HCT116 (cell line): ENCODE measurements around the gene TXNDC17. TPM values are rescaled to one million over a fixed set of nuclear protein-coding genes. Genes with fewer than 3 reads are reported as not detected.
A peak's percentile ranks its signal among the peaks of the same experiment; 100 is the strongest.

Source experiments
- ATAC-seq: fragments of 200-7000 bp; cut with Tn5 transposase; 2 replicates; pipeline ENCODE4 v1.9.1; 2020; ENCODE audit warnings: mild to moderate bottlenecking, moderate library complexity
- BruUV-seq: library from RNA; stranded (reverse); fragments of 400-500 nt; replicated peaks from 2 replicates; lab custom pipeline; 2021; lab: Mats Ljungman, UMichigan
- CTCF ChIA-PET: fragments of 300-600 bp; sonication (Branson Sonifier 250); formaldehyde crosslinking; loops from one replicate; lab custom pipeline; 2021; ENCODE audit warnings: antibody characterized with exemption; lab: Charles Lee
- POLR2A ChIA-PET: fragments of 300-600, 350-600 bp; sonication (Branson Sonifier 250); formaldehyde crosslinking; loops from one replicate; lab custom pipeline; 2021; ENCODE audit warnings: antibody characterized with exemption; lab: Charles Lee
- RAD21 ChIA-PET, 2 experiments: fragments of 300-600 bp; sonication (Branson Sonifier 250); formaldehyde crosslinking; loops; one replicate each; lab custom pipeline; 2023; ENCODE audit warnings: low total read pairs in 2 of 2; ENCODE audit not compliant: uncharacterized antibody in 2 of 2, unreplicated experiment in 2 of 2, low non-redundant PET in 1 of 2; lab: Charles Lee
- DNase-seq: peaks from one replicate; pipeline ENCODE4 v3.0.0-alpha.2; 2010; ENCODE audit warnings: low read depth, low spot score
- H2AFZ ChIP-seq: fragments of 200-600 bp; shearing (Covaris generic), sonication (generic); 2 replicates; pipeline ENCODE4 v1.6.1; 2017; ENCODE audit warnings: low read depth, mixed run types, mixed read lengths, antibody characterized with exemption, low read length; ENCODE audit not compliant: poor library complexity, severe bottlenecking
- H3K27ac ChIP-seq: 2 replicates; pipeline ENCODE4 v1.5.1; 2012; ENCODE audit warnings: low read depth, low read length
- H3K27me3 ChIP-seq: fragments of 200-600 bp; sonication (generic); 2 replicates; pipeline ENCODE4 v1.6.1; 2016; ENCODE audit warnings: mixed run types, low read length, mixed read lengths; ENCODE audit not compliant: insufficient read depth
- H3K36me3 ChIP-seq, 2 experiments: fragments of 200-500 bp in 1 of 2; fragments of 200-600 bp in 1 of 2; sonication (Bioruptor generic) in 1 of 2; sonication (generic) in 1 of 2; 2 replicates each; pipeline versions ENCODE4 v1.5.1 to v1.6.1; 2014 to 2016; ENCODE audit warnings: low read length in 2 of 2, inconsistent platforms in 1 of 2, mixed read lengths in 1 of 2, mixed run types in 1 of 2; ENCODE audit not compliant: insufficient read depth in 2 of 2, control insufficient read depth in 1 of 2
- H3K4me1 ChIP-seq, 2 experiments: fragments of 200-600 bp in 1 of 2; sonication (generic) in 1 of 2; 2 replicates each; pipeline versions ENCODE4 v1.5.1 to v1.6.1; 2012 to 2017; ENCODE audit warnings: low read length in 2 of 2, inconsistent platforms in 1 of 2, mild to moderate bottlenecking in 1 of 2, mixed read lengths in 1 of 2, mixed run types in 1 of 2, moderate library complexity in 1 of 2; ENCODE audit not compliant: insufficient read depth in 2 of 2, control insufficient read depth in 1 of 2
- H3K4me2 ChIP-seq: fragments of 200-600 bp; sonication (generic); 2 replicates; pipeline ENCODE4 v1.6.1; 2017; ENCODE audit warnings: mixed run types, low read length, mixed read lengths
- H3K4me3 ChIP-seq, 2 experiments: fragments of 200-600 bp in 1 of 2; sonication (generic) in 1 of 2; replicated peaks in 1 of 2; 2 replicates each; pipeline ENCODE4 v1.5.1; 2011 to 2016; ENCODE audit warnings: low read length in 2 of 2, control low read depth in 1 of 2, low read depth in 1 of 2, mild to moderate bottlenecking in 1 of 2, mixed read lengths in 1 of 2, mixed run types in 1 of 2
- H3K79me2 ChIP-seq: fragments of 200-600 bp; sonication (generic); 2 replicates; pipeline ENCODE4 v1.6.1; 2017; ENCODE audit warnings: mild to moderate bottlenecking, mixed run types, low read length, moderate library complexity, mixed read lengths; ENCODE audit not compliant: insufficient read depth
- H3K9ac ChIP-seq: fragments of 200-600 bp; sonication (generic); 2 replicates; pipeline ENCODE4 v1.6.1; 2016; ENCODE audit warnings: low read length, mixed read lengths
- H3K9me2 ChIP-seq: fragments of 200-600 bp; sonication (generic), shearing (Covaris generic); 2 replicates; pipeline ENCODE4 v1.6.1; 2017; ENCODE audit warnings: mixed run types, mild to moderate bottlenecking, moderate library complexity; ENCODE audit not compliant: insufficient read depth
- H3K9me3 ChIP-seq, 2 experiments: fragments of 200-500 bp in 1 of 2; fragments of 200-600 bp in 1 of 2; sonication (Bioruptor generic) in 1 of 2; sonication (generic) in 1 of 2; 2 replicates each; pipeline ENCODE4 v1.6.1; 2014 to 2017; ENCODE audit warnings: low read length in 2 of 2, mixed read lengths in 2 of 2, inconsistent platforms in 1 of 2, low read depth in 1 of 2, mild to moderate bottlenecking in 1 of 2, mixed run types in 1 of 2, moderate library complexity in 1 of 2; ENCODE audit not compliant: control insufficient read depth in 1 of 2, insufficient read depth in 1 of 2
- H4K20me1 ChIP-seq: fragments of 200-600 bp; sonication (generic), shearing (Covaris generic); 2 replicates; pipeline ENCODE4 v1.6.1; 2017; ENCODE audit warnings: mixed run types, mild to moderate bottlenecking, moderate library complexity; ENCODE audit not compliant: insufficient read depth
- ATF3 ChIP-seq: IDR thresholded peaks from 2 replicates; pipeline ENCODE4 v1.6.1; 2012
- CBX3 ChIP-seq: IDR thresholded peaks from 2 replicates; pipeline ENCODE4 v1.6.1; 2012; ENCODE audit warnings: low read depth
- CEBPB ChIP-seq: IDR thresholded peaks from 2 replicates; pipeline ENCODE4 v1.6.1; 2012; ENCODE audit warnings: low read depth
- CTCF ChIP-seq, 3 experiments: fragments of 200-600 bp in 1 of 3; sonication (generic) in 1 of 3; IDR thresholded peaks in 2 of 3; conservative IDR thresholded peaks in 1 of 3; 2 replicates each; pipeline ENCODE4 v1.5.1; 2012 to 2017; ENCODE audit warnings: low read depth in 2 of 3, low read length in 2 of 3, antibody characterized with exemption in 1 of 3, borderline replicate concordance in 1 of 3, control low read depth in 1 of 3, mild to moderate bottlenecking in 1 of 3, mixed read lengths in 1 of 3, mixed run types in 1 of 3, moderate library complexity in 1 of 3; ENCODE audit not compliant: insufficient read depth in 1 of 3
- EGR1 ChIP-seq: IDR thresholded peaks from 2 replicates; pipeline ENCODE4 v1.6.1; 2012; ENCODE audit warnings: low read depth
- ELF1 ChIP-seq: IDR thresholded peaks from 2 replicates; pipeline ENCODE4 v1.6.1; 2012; ENCODE audit warnings: low read depth, borderline replicate concordance
- EZH2 ChIP-seq: fragments of 200-600 bp; sonication (generic); IDR thresholded peaks from 2 replicates; pipeline ENCODE4 v1.6.1; 2017; ENCODE audit warnings: antibody characterized with exemption, mixed run types
- JUND ChIP-seq: IDR thresholded peaks from 2 replicates; pipeline ENCODE4 v1.6.1; 2012
- MAX ChIP-seq: IDR thresholded peaks from 2 replicates; pipeline ENCODE4 v1.6.1; 2012
- POLR2A ChIP-seq: IDR thresholded peaks from 2 replicates; pipeline ENCODE4 v1.7.0; 2011; ENCODE audit warnings: borderline replicate concordance; ENCODE audit not compliant: insufficient read depth, insufficient read length; ENCODE audit errors: extremely low read depth
- RAD21 ChIP-seq: IDR thresholded peaks from 2 replicates; pipeline ENCODE4 v1.6.1; 2012; ENCODE audit warnings: low read depth, mild to moderate bottlenecking
- REST ChIP-seq: IDR thresholded peaks from 2 replicates; pipeline ENCODE4 v1.6.1; 2012; ENCODE audit warnings: low read depth
- SP1 ChIP-seq: IDR thresholded peaks from 2 replicates; pipeline ENCODE4 v1.6.1; 2012; ENCODE audit warnings: low read depth
- TCF7L2 ChIP-seq: IDR thresholded peaks from 2 replicates; pipeline ENCODE4 v1.7.0; 2011; ENCODE audit warnings: borderline replicate concordance, inconsistent platforms; ENCODE audit not compliant: insufficient read depth, insufficient read length; ENCODE audit errors: extremely low read depth
- ZBTB33 ChIP-seq: IDR thresholded peaks from 2 replicates; pipeline ENCODE4 v1.6.1; 2011; ENCODE audit warnings: mild to moderate bottlenecking, low read length, moderate library complexity; ENCODE audit not compliant: insufficient replicate concordance; ENCODE audit errors: extremely low read depth
- ZNF274 ChIP-seq: fragments of 200-500 bp; sonication (Bioruptor generic); IDR thresholded peaks from 2 replicates; pipeline ENCODE4 v1.6.1; 2014; ENCODE audit warnings: mild to moderate bottlenecking, low read depth, low read length, inconsistent platforms
- intact Hi-C: fragments of 100-400 bp; cut with micrococcal nuclease; formaldehyde crosslinking; loops from 2 replicates; pipeline ENCODE4 v1.10.0; 2022
- total RNA-seq: library from RNA; stranded (reverse); gene quantifications from one replicate; pipeline ENCODE4 v1.2.1, GENCODE V29; 2021; ENCODE audit not compliant: unreplicated experiment

Gene TXNDC17
- total RNA-seq, 1 experiment from 2014 or later: 121 TPM

- H3K27me3 ChIP-seq: no peaks in the 10 kb centered on the region
- intact Hi-C loops: no loop called here
- no peaks in the 10 kb centered on the region for H3K9me3 ChIP-seq
- no peak overlapping the region for H2AFZ ChIP-seq
- peaks cover 13 to 29% of the 10 kb centered on the region in 2 experiments; a peak in 3 of 4 replicates for H3K4me1 ChIP-seq
- CTCF ChIA-PET: interaction anchor here (1.2 kb wide), 1 partner anchor 272 kb away, joined by 3 read pairs; no protein-coding TSS in a partner anchor
- peak overlapping the region; percentile 79 to 88 for H3K4me3 ChIP-seq
- H4K20me1 ChIP-seq: no peaks in the 10 kb centered on the region
- peaks cover 49% of the 10 kb centered on the region for H3K79me2 ChIP-seq
- peak overlapping the region; percentile 84 for H3K9ac ChIP-seq
- no peaks in the 10 kb centered on the region for H3K9me2 ChIP-seq
- peaks cover 12 to 25% of the 10 kb centered on the region in 2 experiments; a peak in 3 of 4 replicates for H3K36me3 ChIP-seq
- no peak for DNase-seq
- POLR2A ChIA-PET: no interaction called here
- H3K27ac ChIP-seq: peak overlapping the region; percentile 94
- RAD21 ChIA-PET: no interaction called here
- peak overlapping the region; percentile 85 for H3K4me2 ChIP-seq
- no peak for TF ChIP-seq CEBPB
- no peak for TF ChIP-seq SP1
- TF ChIP-seq RAD21: no peak
- no peak for TF ChIP-seq TCF7L2
- no peak for TF ChIP-seq ELF1
- no peak for TF ChIP-seq REST
- TF ChIP-seq CTCF (IDR thresholded peaks at IDR 0.05 in 2 of 3, conservative IDR thresholded peaks at IDR 0.05 in 1 of 3; ENCODE audit: borderline replicate concordance in 1 of 3, insufficient read depth in 1 of 3, low read depth in 2 of 3, low read length in 2 of 3): no peak
- TF ChIP-seq EGR1: no peak
- no peak for TF ChIP-seq POLR2A
- no peak for TF ChIP-seq ZNF274
- TF ChIP-seq MAX: no peak
- no peak for TF ChIP-seq CBX3
- TF ChIP-seq EZH2: no peak
- no peak for TF ChIP-seq ATF3
- no peak for TF ChIP-seq ZBTB33
- TF ChIP-seq JUND: no peak
- TF ChIP-seq, all 23 proteins: peak for 0
- no TSS peak for BruUV-seq
- no peak for ATAC-seq
Observed at GRCh38 chr17:6639014-6639585, 1.8 kb upstream of the TXNDC17 start.
